GM10248 (cell line): ENCODE data around the gene TRAF1.

ENCODE experiments used
- CTCF ChIA-PET: fragments of 300-600 bp; sonication (Branson Sonifier 250); formaldehyde crosslinking; extraction: SDS; loops from one replicate; lab custom pipeline; 2021; ENCODE audit warnings: antibody characterized with exemption; lab: Yijun Ruan, JAX
- POLR2A ChIA-PET: fragments of 350-650 bp; sonication (Branson Sonifier 250); formaldehyde crosslinking; extraction: SDS; loops from one replicate; lab custom pipeline; 2020; ENCODE audit warnings: antibody characterized with exemption; lab: Yijun Ruan, JAX
- DNase-seq: peaks from one replicate; pipeline ENCODE4 v3.0.0; 2012; ENCODE audit errors: extremely low spot score
- CTCF ChIP-seq: IDR thresholded peaks from 2 replicates; pipeline ENCODE4 v1.5.1; 2012; ENCODE audit warnings: mild to moderate bottlenecking, low read depth; ENCODE audit errors: extremely low read depth, missing control alignments, control extremely low read depth

TRAF1 gene

DNA sequence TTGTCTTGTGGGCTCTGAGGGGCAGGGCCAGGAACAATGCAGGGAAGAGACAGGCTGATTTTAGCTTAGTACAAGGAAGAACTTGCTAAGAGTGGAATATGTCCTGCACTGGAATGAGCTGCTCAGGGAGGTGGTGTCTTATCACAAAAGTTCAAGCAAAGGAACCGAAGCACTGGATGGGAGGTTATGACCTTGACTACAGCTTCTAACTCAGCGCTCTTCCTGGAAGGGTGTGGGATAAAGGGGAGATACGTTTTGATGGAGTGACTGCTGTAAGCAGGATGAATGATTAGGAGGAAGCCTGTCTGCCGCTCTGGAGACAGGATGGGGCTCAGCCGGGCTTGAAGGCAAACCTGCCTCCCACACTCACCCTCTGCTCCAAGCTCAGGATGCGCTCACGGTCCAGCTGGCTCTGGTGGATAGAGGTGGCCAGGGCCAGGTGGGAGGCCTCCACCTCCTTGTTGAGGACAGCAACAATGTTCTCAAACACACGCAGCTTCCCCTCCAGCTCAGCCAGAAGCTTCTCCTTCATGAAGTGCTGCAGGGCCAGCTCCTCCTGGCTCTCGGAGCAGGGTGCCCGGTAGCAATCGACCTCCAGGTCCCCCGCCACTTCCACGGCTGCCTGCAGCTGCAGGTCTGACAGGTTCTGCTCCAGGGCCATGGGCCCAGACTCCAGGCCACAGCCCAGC lies 13.5 kb downstream of the TRAF1 start:
- no peak for TF ChIP-seq CTCF
- DNase-seq: no peak
- ChIA-PET POLR2A (interaction anchor here (0.5 to 1.5 kb wide), 2 partner anchors 10 to 18 kb away, joined by 3 to 4 read pairs; no protein-coding TSS in a partner anchor), CTCF (interaction anchor here (0.7 to 2.5 kb wide), 3 partner anchors 9 to 11 kb away, joined by 3 to 11 read pairs (median 3); no protein-coding TSS in a partner anchor)

GRCh38 chr9:120911295-120911837 lies 15.2 kb downstream of the TRAF1 start:
- ChIA-PET POLR2A (interaction anchor here (1.1 to 1.4 kb wide), 2 partner anchors 10 to 14 kb away, joined by 3 to 6 read pairs; no protein-coding TSS in a partner anchor), CTCF (interaction anchor here (0.7 to 2.5 kb wide), 6 partner anchors 9 to 40 kb away, joined by 3 to 11 read pairs (median 4); no protein-coding TSS in a partner anchor)
- DNase-seq: no peak
- no peak for TF ChIP-seq CTCF

DNA sequence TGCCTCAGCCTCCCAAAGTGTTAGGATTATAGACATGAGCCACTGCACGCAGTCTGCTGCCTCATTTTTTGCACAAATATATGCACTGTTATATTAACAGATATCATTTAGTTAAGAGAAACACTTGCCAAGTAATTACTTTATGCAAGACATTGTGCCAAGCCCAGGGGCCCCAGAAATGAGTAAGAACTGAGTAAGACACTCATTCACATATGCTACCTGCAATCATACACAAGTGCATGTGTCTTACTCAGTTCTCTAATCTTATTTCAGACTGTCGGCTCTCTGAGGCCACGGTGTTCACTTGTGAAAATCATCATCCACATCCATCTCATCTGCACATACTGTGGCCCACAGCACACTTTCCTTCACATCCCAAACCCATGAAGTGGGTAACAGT lies 16.0 kb downstream of the TRAF1 start:
- CTCF ChIA-PET: interaction anchor here (0.8 to 1.3 kb wide), 3 partner anchors 9 to 42 kb away, joined by 3 to 4 read pairs (median 3); no protein-coding TSS in a partner anchor
- no peak for DNase-seq
- no peak for TF ChIP-seq CTCF
- POLR2A ChIA-PET: interaction anchor here (1.4 kb wide), 1 partner anchor 14 kb away, joined by 6 read pairs; no protein-coding TSS in a partner anchor

DNA sequence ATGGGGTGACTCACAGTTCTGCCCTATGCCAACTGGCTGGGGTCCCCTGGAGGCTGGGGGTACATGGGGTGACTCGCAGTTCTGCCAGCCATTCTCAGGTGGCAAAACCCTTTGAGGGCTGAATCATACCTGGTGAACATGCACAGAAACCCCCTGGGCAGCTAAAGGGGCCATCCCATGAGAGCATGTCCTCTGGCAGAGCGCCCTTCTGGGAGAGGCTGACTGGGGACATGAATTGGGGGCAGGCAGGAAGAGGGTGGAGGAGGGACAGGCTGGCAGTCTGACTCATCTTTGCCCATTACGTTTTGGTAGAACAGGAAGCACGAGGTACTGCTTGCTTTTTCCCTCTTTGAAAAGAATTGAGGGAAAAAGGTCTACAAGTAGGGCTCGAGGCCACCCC lies 16.7 kb downstream of the TRAF1 start:
- ChIA-PET POLR2A (no interaction called here), CTCF (interaction anchor here (0.8 to 1.0 kb wide), 2 partner anchors 13 to 41 kb away, joined by 3 read pairs; no protein-coding TSS in a partner anchor)
- no peak for DNase-seq
- no peak for TF ChIP-seq CTCF

DNA sequence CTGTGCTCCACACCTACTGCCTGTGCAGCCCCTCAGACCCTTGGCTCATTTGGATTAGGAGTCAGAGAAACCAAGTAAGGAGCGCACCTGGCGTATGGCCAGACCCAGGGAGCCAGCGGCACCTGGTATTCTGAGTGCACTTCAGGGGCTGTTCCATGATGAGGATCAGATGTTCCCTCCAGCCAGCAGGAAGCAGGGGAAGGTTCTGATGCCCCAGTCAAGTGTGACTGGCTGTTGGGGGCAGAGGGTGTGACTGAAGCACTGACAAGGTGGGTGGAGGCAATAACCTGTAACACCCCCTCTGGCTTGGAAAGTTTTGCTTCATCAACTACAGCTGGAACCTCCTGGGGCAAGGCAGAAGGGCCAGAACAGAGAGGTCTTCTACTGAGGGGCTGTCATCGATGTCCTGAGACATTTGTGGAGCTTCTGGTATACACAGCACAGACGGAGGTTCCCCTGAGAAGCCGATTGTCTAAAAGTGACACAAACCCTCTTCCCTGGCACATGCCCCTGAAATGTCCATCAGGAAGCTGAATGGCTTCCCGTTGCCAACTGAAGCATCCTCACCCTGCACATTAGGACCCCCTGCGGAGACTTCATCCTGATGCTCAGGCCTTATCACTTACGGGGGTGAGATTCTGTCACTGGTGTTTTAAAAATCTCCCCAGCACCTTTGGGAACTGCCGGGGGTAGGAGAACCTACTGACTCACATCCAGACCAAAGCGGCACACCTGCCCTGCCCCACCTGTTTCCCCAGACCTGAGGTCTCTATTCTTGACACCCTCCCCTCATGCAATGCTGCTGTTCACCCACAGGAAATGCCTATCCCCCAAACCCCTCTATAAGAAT lies 21.1 kb downstream of the TRAF1 start:
- no peak for DNase-seq
- TF ChIP-seq CTCF: no peak
- ChIA-PET CTCF (no interaction called here), POLR2A (interaction anchor here (0.8 to 2.6 kb wide), 4 partner anchors 8 to 15 kb away, joined by 3 to 8 read pairs (median 4); no protein-coding TSS in a partner anchor)

DNA sequence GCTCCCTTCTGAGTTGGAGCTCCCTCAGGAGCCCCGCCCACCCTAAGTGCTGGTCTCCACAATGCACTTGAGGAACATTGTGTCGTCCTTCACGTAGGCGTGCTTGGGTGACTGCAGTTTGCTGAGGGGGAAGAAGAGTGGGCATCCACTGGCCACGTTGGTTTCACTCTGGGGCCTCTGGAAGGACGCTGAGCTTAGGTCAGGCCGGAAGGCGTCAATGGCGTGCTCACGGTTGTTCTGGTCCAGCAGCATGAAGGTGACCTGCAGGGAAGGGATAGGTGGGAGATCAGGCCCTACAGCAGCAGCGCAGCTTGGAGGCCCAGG lies 21.7 kb downstream of the TRAF1 start:
- no peak for TF ChIP-seq CTCF
- ChIA-PET CTCF (interaction anchor here (0.6 to 1.0 kb wide), 2 partner anchors 25 to 28 kb away, joined by 3 read pairs; no protein-coding TSS in a partner anchor), POLR2A (interaction anchor here (1.0 to 2.6 kb wide), 4 partner anchors 11 to 18 kb away, joined by 3 to 8 read pairs (median 4); no protein-coding TSS in a partner anchor)
- DNase-seq: no peak
